Dermis microvascular lymphatic vessel endothelial cell (primary cell): ENCODE measurements around the gene NECAB3. TPM values are rescaled to one million over a fixed set of nuclear protein-coding genes. Genes with fewer than 3 reads are reported as not detected.
"Not testable (repeated sequence)": the region's sequence is repeated elsewhere in the genome, so short reads cannot be mapped to it uniquely, and the experiment has no call there.

Experiments used
- DNase-seq, 2 donors: peaks; one replicate each; pipeline versions ENCODE4 v3.0.0 to v3.0.0-alpha.2; 2010; ENCODE audit warnings: low read depth in 2 of 2
- total RNA-seq: library from RNA; depleted of rRNA; stranded (reverse); fragments of >200 nt; gene quantifications from 2 replicates; pipeline ENCODE4 v1.2.1, GENCODE V29; 2014

Gene NECAB3
- total RNA-seq, 1 donor from 2014 or later, result 6.9 TPM

- DNase-seq, result no peak
These were observed 22.6 kb downstream of the NECAB3 start for GRCh38 chr20:33651562-33652048.

GRCh38 chr20:33650753-33651561, 23.3 kb downstream of the NECAB3 start:
- DNase-seq, result no peak

DNA sequence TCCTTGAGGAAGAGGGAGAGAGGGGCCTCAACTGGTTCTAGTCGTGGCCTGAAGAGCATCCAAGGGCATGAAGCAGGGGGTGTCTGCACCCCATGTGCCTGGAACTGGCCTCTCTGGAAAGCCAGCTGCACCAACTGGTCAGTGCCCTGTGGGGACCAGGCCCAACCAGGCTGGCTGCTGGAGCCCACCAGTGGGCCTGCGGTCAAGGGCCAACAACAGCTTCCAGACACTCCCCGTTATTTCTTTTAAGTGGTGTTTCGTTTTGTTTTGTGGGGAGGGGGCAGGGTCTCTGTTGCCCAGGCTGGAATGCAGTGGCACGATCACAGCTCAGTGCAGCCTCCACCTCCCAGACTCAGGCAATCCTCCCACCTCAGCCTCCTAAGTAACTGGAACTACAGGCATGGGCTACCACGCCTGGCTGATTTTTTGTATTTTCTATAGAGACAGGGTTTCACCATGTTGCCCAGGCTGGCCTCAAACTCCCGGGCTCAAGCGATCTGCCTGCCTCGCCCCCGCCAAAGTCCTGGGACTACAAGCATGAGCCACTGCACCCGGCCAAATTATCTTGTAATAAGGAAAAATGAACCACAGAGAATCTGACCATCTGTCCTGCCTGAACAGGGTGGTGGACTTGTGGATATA, 24.0 kb downstream of the NECAB3 start:
- DNase-seq, result no peak

DNA sequence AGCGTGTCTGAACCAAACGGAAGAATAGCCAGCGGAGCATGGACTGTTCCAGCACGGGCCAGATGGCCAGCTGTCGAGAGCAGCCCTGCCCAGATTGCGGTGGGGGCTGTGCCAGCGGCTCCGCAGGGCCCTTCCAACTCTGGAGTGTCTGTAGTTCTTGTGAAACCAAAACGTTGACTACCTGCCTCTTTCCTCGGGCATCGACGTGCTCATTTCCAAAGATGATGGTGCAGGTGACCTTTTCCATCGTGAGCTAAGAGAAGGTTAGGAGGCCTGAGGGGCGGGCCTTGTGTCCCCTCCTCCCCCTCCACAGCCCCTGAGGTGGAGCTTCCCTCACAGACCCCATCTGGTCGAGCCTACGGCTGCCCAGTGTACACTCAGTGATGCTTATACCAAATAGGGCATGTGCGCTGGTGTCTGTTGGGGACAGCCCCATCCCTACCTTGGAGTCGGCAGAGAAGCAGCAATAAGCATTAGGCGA, 25.0 kb downstream of the NECAB3 start:
- no peak for DNase-seq

GRCh38 chr20:33648396-33649004, 25.7 kb downstream of the NECAB3 start:
- DNase-seq, result no peak

- peak; percentile 60 to 65 for DNase-seq
These were observed 26.4 kb downstream of the NECAB3 start for GRCh38 chr20:33647603-33648395.

- not testable (repeated sequence) for DNase-seq
These were observed 27.1 kb downstream of the NECAB3 start for GRCh38 chr20:33646959-33647602.

- DNase-seq, result no peak
These were observed 28.0 kb downstream of the NECAB3 start for GRCh38 chr20:33646191-33646590.

DNA sequence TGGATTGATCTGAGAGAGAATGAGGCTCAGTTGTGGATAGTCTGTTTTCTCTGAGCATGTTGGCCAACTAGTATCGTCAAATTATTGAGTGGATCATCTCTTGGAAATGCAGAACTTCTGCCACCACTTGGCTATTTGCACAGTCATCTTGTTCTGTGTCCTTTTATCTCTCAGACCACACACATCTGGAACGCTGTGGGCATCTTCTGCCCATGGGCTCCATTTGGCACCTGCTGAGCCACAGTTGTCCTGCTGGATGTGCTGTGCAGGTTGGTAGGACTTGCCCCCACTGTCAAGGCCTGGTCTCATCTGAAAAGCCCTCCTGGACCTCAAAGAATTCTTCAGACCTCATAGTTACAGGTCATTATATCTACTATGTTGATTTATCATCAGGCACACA, 28.8 kb downstream of the NECAB3 start:
- DNase-seq, result no peak

- DNase-seq, result no peak
These were observed 29.2 kb downstream of the NECAB3 start for GRCh38 chr20:33645072-33645358.

DNA sequence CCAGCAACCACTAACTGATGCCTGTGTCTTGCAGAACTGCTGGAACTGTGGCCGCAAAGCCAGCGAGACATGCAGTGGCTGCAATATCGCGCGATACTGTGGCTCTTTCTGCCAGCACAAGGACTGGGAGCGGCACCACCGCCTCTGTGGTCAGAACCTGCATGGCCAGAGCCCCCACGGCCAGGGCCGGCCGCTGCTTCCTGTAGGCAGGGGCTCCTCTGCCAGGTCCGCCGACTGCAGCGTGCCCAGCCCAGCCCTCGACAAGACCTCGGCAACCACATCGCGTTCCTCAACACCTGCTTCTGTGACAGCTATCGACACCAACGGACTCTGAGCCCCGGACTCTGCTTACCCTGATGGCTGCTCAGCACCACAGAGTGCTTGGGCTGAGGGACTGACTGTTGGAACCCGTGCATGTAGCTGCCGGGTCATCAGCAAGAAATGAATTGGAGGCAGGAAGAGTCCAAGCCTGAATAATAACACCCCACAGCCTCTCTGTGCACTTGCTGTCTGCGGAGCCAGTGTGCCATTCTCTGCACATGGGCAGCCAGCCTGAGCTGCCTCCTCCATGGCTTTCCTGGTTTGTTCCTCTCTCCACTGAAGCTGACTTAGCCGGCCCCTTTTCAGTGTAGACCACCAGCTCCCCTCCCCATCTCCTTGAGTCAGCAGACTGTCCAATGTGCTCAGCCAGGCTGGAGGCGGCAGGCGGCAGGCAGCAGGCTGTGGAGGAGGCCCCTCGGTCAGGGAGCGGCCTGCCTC, 29.7 kb downstream of the NECAB3 start:
- DNase-seq, result no peak

- DNase-seq, result no peak
These were observed 33.9 kb downstream of the NECAB3 start for GRCh38 chr20:33640287-33640686.

DNA sequence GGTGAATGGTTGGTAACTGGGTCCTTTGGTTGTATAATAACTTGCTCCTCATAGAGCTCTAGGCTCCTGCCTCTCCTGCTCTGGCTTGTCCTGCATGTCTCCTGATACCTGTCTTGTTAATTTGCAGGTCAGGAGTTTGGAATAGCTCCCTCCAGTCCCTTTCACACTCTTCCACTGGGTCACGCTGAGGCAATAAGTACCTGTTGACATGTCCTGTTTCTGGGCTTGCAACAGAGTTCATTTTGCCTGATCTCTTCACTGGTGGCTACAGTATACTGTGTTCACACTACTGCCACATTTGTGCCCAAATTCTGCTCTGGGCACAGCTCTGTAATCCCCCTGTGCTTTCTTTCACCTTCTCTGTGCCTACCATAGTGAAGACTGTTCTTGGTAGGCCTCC, 37.5 kb downstream of the NECAB3 start:
- DNase-seq, result no peak

DNA sequence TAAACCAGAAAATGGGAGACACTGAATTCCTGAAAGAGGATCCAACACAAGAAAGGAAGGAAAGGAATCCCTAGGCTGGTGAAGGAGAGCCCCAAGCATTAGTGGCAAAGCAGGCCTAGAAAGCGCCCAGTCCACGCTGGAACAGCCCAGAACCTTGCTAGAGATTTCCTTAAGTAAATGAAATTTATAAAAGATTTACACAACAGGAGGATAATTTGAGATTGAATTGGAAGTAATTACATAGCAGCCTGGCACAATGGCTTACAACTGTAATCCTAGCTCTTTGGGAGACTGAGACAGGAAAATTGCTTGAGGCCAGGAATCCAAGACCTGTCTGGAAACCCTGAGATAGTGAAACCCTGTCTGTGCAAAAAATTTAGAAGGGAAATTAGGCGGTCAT, 38.9 kb downstream of the NECAB3 start:
- DNase-seq, result no peak

- not testable (repeated sequence) for DNase-seq
These were observed 42.3 kb downstream of the NECAB3 start for GRCh38 chr20:33631910-33632309.

DNA sequence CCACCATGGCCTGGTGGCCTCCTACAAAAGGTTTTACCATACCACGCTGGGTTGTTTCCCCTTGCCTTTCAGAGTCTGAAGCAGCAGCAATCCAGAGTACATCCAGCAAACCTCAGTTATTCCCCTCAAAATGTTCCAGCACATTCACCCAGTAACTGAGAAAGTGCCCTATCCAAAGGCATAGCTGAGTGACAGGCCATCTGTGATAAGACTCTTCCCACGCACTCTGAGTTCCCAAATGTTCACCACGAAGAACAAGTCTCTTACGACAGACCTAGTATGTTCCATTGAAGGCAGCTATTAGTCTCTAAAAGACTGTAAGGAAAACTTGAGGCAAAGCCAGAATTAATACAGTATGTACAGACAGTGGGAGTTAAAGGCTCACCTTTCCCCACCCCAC, 43.7 kb downstream of the NECAB3 start:
- no peak for DNase-seq

GRCh38 chr20:33629979-33630378, 44.2 kb downstream of the NECAB3 start:
- no peak for DNase-seq

DNA sequence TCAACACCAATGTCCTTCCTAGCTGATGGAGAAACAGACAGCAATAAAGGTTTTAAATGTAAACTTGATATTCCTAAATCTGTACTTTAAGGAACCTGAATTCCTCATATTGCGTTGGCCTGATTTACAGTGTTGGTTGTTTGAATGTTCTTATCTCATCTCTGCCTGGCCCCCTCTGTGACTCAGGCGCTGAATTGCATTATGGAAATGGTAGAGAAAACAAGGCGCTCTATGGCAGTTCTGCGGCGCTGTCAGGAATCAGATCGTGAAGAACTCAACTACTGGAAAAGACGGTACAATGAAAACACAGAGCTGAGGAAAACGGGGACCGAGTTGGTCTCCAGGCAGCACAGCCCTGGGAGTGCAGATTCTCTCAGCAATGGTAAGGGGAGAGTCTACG, 44.7 kb downstream of the NECAB3 start:
- no peak for DNase-seq

DNA sequence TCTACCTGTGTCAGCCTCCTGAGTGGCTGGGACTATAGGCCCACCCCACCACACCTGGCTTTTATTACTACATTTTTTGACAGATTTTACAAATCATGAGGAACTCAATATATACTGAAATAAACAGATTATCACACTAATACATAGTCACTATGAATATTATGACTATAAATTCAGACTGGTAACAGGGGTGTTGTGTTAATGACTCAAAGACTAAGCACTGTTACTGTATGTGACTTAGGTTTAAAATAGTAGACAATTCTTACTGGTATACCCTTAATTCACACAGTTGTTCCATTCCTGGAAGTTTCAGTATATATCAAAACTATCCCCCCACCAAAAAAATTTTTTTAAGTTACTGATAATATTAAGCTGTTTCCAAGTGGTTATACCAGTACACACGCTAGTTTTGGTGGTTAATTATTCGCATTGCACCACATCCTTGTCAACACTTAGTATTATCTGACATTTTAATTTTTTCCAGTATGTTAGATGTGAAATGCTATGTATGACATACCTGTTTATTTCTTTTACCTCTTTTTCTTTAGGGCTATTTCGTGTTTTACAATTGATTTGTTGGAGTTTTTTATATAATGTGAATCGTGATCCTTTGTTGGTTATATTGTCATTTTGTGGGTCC, 46.5 kb downstream of the NECAB3 start:
- DNase-seq, result no peak

DNA sequence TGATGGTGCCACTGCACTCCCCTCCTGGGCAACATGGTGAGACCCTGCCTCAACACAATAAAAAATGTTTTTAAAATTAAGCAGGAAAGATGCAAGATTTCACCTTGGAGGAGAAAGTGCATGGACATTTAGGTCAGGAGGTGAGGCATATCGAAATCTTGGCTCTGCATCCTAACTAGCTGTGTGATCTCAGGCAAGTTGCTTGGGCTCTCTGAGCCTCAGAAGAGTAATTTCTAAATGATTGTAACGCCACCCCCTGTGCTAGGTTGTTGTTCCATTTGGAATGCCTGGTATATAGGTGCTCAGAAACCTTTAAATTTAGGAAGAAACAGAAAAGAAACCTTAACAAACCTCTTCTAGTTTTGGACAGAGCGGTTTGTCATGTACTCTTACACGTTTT, 48.0 kb downstream of the NECAB3 start:
- DNase-seq, result no peak
